H1 (cell line): ENCODE data around the gene WNT7A. TPM values are rescaled to one million over a fixed set of nuclear protein-coding genes. Genes with fewer than 3 reads are reported as not detected.
A peak's percentile ranks its signal among the peaks of the same experiment; 100 is the strongest.

ENCODE experiments used
- CTCF ChIA-PET: fragments of 300-600 bp; sonication (Branson Sonifier 250); formaldehyde crosslinking; loops from one replicate; lab custom pipeline; 2021; ENCODE audit not compliant: partially characterized antibody; lab: Charles Lee
- POLR2A ChIA-PET: fragments of 300-600 bp; sonication (Branson Sonifier 250); formaldehyde crosslinking; loops from one replicate; lab custom pipeline; 2021; ENCODE audit warnings: inconsistent platforms; ENCODE audit not compliant: partially characterized antibody; lab: Charles Lee
- DNase-seq, 2 experiments: peaks; one replicate each; pipeline versions ENCODE4 v3.0.0 to v3.0.0-alpha.2; 2010 to 2022; ENCODE audit warnings: low spot score in 2 of 2, low read depth in 1 of 2, mixed read lengths in 1 of 2
- FAIRE-seq: peaks from 2 replicates; lab custom pipeline; 2011; peaks lifted over from hg19 to GRCh38; lab: Jason Lieb, UNC
- H2AFZ ChIP-seq: 2 replicates; pipeline ENCODE4 v1.8.1; 2012; ENCODE audit warnings: low read length, inconsistent platforms
- H2AK5ac ChIP-seq: 2 replicates; pipeline ENCODE4 v1.6.1; 2013; ENCODE audit warnings: low read depth, low read length
- H2BK120ac ChIP-seq: replicated peaks from 2 replicates; pipeline ENCODE3; 2013; ENCODE audit warnings: low read depth, low read length, inconsistent platforms
- H2BK12ac ChIP-seq: 2 replicates; pipeline ENCODE4 v1.6.1; 2013; ENCODE audit warnings: low read depth, low read length
- H2BK15ac ChIP-seq: 2 replicates; pipeline ENCODE4 v1.6.1; 2013; ENCODE audit warnings: low read length
- H2BK20ac ChIP-seq: 2 replicates; pipeline ENCODE4 v1.6.1; 2013; ENCODE audit warnings: low read length
- H2BK5ac ChIP-seq: 2 replicates; pipeline ENCODE4 v1.6.1; 2013; ENCODE audit warnings: low read depth, low read length
- H3K14ac ChIP-seq: 2 replicates; pipeline ENCODE4 v1.6.1; 2013; ENCODE audit warnings: inconsistent platforms; ENCODE audit not compliant: insufficient read length
- H3K18ac ChIP-seq: 2 replicates; pipeline ENCODE4 v1.6.1; 2013; ENCODE audit warnings: low read length; ENCODE audit errors: extremely low read depth
- H3K23ac ChIP-seq: 2 replicates; pipeline ENCODE4 v1.6.1; 2013; ENCODE audit warnings: inconsistent platforms; ENCODE audit not compliant: insufficient read length
- H3K23me2 ChIP-seq: 2 replicates; pipeline ENCODE4 v1.6.1; 2013; ENCODE audit warnings: low read depth, low read length
- H3K27ac ChIP-seq: 2 replicates; pipeline ENCODE4 v1.6.1; 2011; ENCODE audit warnings: low read depth, low read length, inconsistent platforms
- H3K27me3 ChIP-seq, 4 experiments: replicated peaks in 1 of 4; 1 replicate in 1 of 4; 2 replicates in 3 of 4; pipeline versions ENCODE4 v1.6.1 to v1.8.1; 2011 to 2013; ENCODE audit warnings: low read length in 3 of 4, mild to moderate bottlenecking in 3 of 4, inconsistent platforms in 2 of 4, mixed read lengths in 2 of 4, moderate library complexity in 1 of 4; ENCODE audit not compliant: control insufficient read depth in 3 of 4, insufficient read depth in 3 of 4; ENCODE audit errors: extremely low read depth in 1 of 4
- H3K36me3 ChIP-seq, 4 experiments: 2 replicates each; pipeline versions ENCODE4 v1.6.1 to v1.8.1; 2011 to 2013; ENCODE audit warnings: mild to moderate bottlenecking in 4 of 4, low read length in 3 of 4, moderate library complexity in 2 of 4, control low read depth in 1 of 4, inconsistent platforms in 1 of 4; ENCODE audit not compliant: insufficient read depth in 4 of 4, control insufficient read depth in 2 of 4
- H3K4ac ChIP-seq: replicated peaks from 2 replicates; pipeline ENCODE3; 2013; ENCODE audit warnings: low read length, low read depth, mixed read lengths, inconsistent platforms; ENCODE audit not compliant: insufficient read length
- H3K4me1 ChIP-seq, 4 experiments: replicated peaks in 1 of 4; 1 replicate in 1 of 4; 2 replicates in 3 of 4; pipeline versions ENCODE4 v1.6.1 to v1.8.1; 2011 to 2013; ENCODE audit warnings: low read length in 3 of 4, inconsistent platforms in 2 of 4, mixed read lengths in 1 of 4; ENCODE audit not compliant: insufficient read depth in 4 of 4, control insufficient read depth in 3 of 4
- H3K4me2 ChIP-seq, 2 experiments: 2 replicates each; pipeline versions ENCODE4 v1.6.1 to v1.8.1; 2011 to 2013; ENCODE audit warnings: low read depth in 2 of 2, low read length in 2 of 2, control low read depth in 1 of 2, inconsistent platforms in 1 of 2, mild to moderate bottlenecking in 1 of 2; ENCODE audit not compliant: insufficient read depth in 1 of 2
- H3K4me3 ChIP-seq, 4 experiments: fragments of 200-600, 300-600 bp in 1 of 4; sonication (generic), shearing (Covaris generic), sonication (Bioruptor Twin) in 1 of 4; 2 replicates each; pipeline versions ENCODE4 v1.5.1 to v1.8.1; 2011 to 2016; ENCODE audit warnings: low read length in 4 of 4, low read depth in 3 of 4, control low read depth in 2 of 4, inconsistent platforms in 2 of 4, mild to moderate bottlenecking in 2 of 4, mixed read lengths in 1 of 4, moderate library complexity in 1 of 4; ENCODE audit not compliant: insufficient read depth in 2 of 4; ENCODE audit errors: extremely low read depth in 1 of 4
- H3K56ac ChIP-seq: replicated peaks from 2 replicates; pipeline ENCODE3; 2013; ENCODE audit warnings: low read depth, mild to moderate bottlenecking, mixed read lengths, low read length, inconsistent platforms; ENCODE audit not compliant: insufficient read length
- H3K79me1 ChIP-seq: 2 replicates; pipeline ENCODE4 v1.6.1; 2013; ENCODE audit warnings: low read depth, low read length, control low read depth
- H3K79me2 ChIP-seq, 2 experiments: 2 replicates each; pipeline versions ENCODE4 v1.6.1 to v1.8.1; 2012 to 2013; ENCODE audit warnings: low read length in 2 of 2, mild to moderate bottlenecking in 2 of 2, inconsistent platforms in 1 of 2; ENCODE audit not compliant: insufficient read depth in 2 of 2, control insufficient read depth in 1 of 2
- H3K9ac ChIP-seq, 4 experiments: replicated peaks in 1 of 4; 1 replicate in 1 of 4; 2 replicates in 3 of 4; pipeline versions ENCODE4 v1.6.1 to v1.8.1; 2011 to 2013; ENCODE audit warnings: low read depth in 3 of 4, low read length in 3 of 4, control low read depth in 2 of 4, mild to moderate bottlenecking in 2 of 4, moderate library complexity in 2 of 4, inconsistent platforms in 1 of 4; ENCODE audit errors: extremely low read depth in 1 of 4
- H3K9me3 ChIP-seq, 2 experiments: 2 replicates each; pipeline versions ENCODE4 v1.6.1 to v1.8.1; 2012 to 2013; ENCODE audit warnings: mild to moderate bottlenecking in 2 of 2, moderate library complexity in 2 of 2, control low read depth in 1 of 2, inconsistent platforms in 1 of 2, low read depth in 1 of 2, low read length in 1 of 2, mixed read lengths in 1 of 2; ENCODE audit not compliant: insufficient read depth in 2 of 2
- H4K20me1 ChIP-seq, 2 experiments: replicated peaks in 1 of 2; 2 replicates each; pipeline versions ENCODE3 to v1.8.1; 2011 to 2013; ENCODE audit warnings: inconsistent platforms in 2 of 2, low read length in 2 of 2, mild to moderate bottlenecking in 1 of 2; ENCODE audit not compliant: insufficient read depth in 2 of 2, control insufficient read depth in 1 of 2
- H4K5ac ChIP-seq: 2 replicates; pipeline ENCODE4 v1.6.1; 2013; ENCODE audit warnings: low read length, low read depth, mixed read lengths, inconsistent platforms; ENCODE audit not compliant: insufficient read length
- H4K8ac ChIP-seq: 2 replicates; pipeline ENCODE4 v1.8.0; 2013; ENCODE audit warnings: mild to moderate bottlenecking, moderate library complexity, low read length, inconsistent platforms; ENCODE audit not compliant: insufficient read depth; ENCODE audit errors: extremely low read depth
- H4K91ac ChIP-seq: replicated peaks from 2 replicates; pipeline ENCODE3; 2013; ENCODE audit warnings: low read length, mixed read lengths, inconsistent platforms; ENCODE audit not compliant: insufficient read length
- CHD1 ChIP-seq: IDR thresholded peaks from 2 replicates; pipeline ENCODE4 v1.6.1; 2012; ENCODE audit warnings: low read depth, low read length, improper control_type of control experiment
- CTBP2 ChIP-seq: IDR thresholded peaks from 2 replicates; pipeline ENCODE4 v1.7.0; 2011; ENCODE audit warnings: borderline replicate concordance, mild to moderate bottlenecking, moderate library complexity, mixed read lengths, low read length; ENCODE audit not compliant: insufficient read depth, insufficient read length
- JUND ChIP-seq: IDR thresholded peaks from 2 replicates; pipeline ENCODE4 v1.6.1; 2011; ENCODE audit warnings: mild to moderate bottlenecking, improper control_type of control experiment, low read length
- KDM1A ChIP-seq: fragments of 200-600, 300-600 bp; sonication (generic); IDR thresholded peaks from 2 replicates; pipeline ENCODE4 v1.7.1; 2016; ENCODE audit warnings: mild to moderate bottlenecking, low read length, borderline replicate concordance
- POLR2A ChIP-seq, 2 experiments: IDR thresholded peaks; 1 replicate in 1 of 2; 2 replicates in 1 of 2; pipeline ENCODE4 v1.6.1; 2011; ENCODE audit warnings: low read depth in 2 of 2, low read length in 2 of 2, mild to moderate bottlenecking in 2 of 2; ENCODE audit errors: control extremely low read depth in 1 of 2
- RAD21 ChIP-seq, 2 experiments: IDR thresholded peaks in 1 of 2; conservative IDR thresholded peaks in 1 of 2; 2 replicates each; pipeline ENCODE4 v1.6.1; 2011; ENCODE audit warnings: low read depth in 2 of 2, low read length in 2 of 2, improper control_type of control experiment in 1 of 2, inconsistent platforms in 1 of 2, mild to moderate bottlenecking in 1 of 2, moderate library complexity in 1 of 2
- SP2 ChIP-seq: IDR thresholded peaks from 2 replicates; pipeline ENCODE4 v1.6.1; 2012; ENCODE audit warnings: mild to moderate bottlenecking, low read length, inconsistent platforms
- TBP ChIP-seq: IDR thresholded peaks from 2 replicates; pipeline ENCODE4 v1.6.1; 2011; ENCODE audit warnings: low read depth, low read length, improper control_type of control experiment
- TEAD4 ChIP-seq: IDR thresholded peaks from 2 replicates; pipeline ENCODE4 v1.6.1; 2012; ENCODE audit warnings: low read depth, low read length, inconsistent platforms, mixed read lengths
- WGBS, 2 experiments: shearing (Covaris generic) in 1 of 2; methylation state at CpG; one replicate each; pipeline versions ENCODE4 v1.1.6 to v1.1.7; 2013 to 2015; ENCODE audit warnings: low lambda C conversion rate in 2 of 2, mixed read lengths in 2 of 2, inconsistent platforms in 1 of 2, low coverage in 1 of 2, missing lambda C conversion rate in 1 of 2; ENCODE audit not compliant: insufficient replicate concordance in 2 of 2, insufficient coverage in 1 of 2, insufficient read length in 1 of 2; ENCODE audit errors: extremely low coverage in 1 of 2, missing lambda C conversion rate in 1 of 2; 5-methylcytosine and 5-hydroxymethylcytosine counted together
- polyA plus RNA-seq, 7 experiments: library from polyadenylated mRNA; depleted of rRNA in 3 of 7; stranded (reverse) in 5 of 7; unstranded in 2 of 7; fragments of >200 nt in 5 of 7; fragments of 200-250 nt in 2 of 7; gene quantifications; 1 replicate in 5 of 7; 2 replicates in 1 of 7; 4 replicates in 1 of 7; pipeline versions ENCODE4 v1.2.1 to v1.2.3, GENCODE V29; 2011 to 2013; ENCODE audit warnings: missing spikeins in 2 of 7, mixed read lengths in 2 of 7
- total RNA-seq: library from RNA; stranded (reverse); fragmentation: NEBNext Ultra II Directional; extraction: Animal tissue kit (Norgen Biotek cat#: 25700); gene quantifications from 2 replicates; pipeline ENCODE4 v1.2.1, GENCODE V29; 2021
- TF ChIP-seq, protein P1 (sequence below): IDR thresholded peaks from 2 replicates; pipeline ENCODE4 v1.6.1; 2012; ENCODE audit warnings: low read length, inconsistent platforms
- TF ChIP-seq, protein P2 (sequence below): IDR thresholded peaks from 2 replicates; pipeline ENCODE4 v1.6.1; 2012; ENCODE audit warnings: inconsistent platforms

WNT7A gene
- total and polyA plus RNA-seq, 2 of the 8 experiments (the other 6 are each of a cell fraction or from before 2014, with no cell fraction given), result 0.02 TPM; not detected in 1

DNA sequence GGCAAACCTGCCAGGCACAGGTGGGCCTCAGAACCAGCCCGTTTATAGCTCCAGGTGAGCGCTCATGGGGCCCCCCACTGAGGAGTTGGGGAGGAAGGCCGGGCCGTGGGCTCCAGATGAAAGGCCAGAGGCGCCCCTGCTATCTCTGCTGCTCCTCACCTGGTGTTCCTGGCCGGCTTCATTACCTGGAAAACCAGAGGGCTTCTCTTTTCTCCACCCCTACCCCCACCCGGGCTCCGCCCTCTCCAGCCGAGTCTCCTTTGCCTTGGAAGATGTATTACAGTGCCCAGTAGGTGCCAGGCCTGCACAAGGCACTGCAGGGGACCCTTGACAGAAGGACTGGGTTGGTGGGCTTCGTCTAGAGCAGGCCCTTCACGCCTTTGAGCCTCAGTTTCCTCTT lies 111.4 kb downstream of the WNT7A start:
- H3K18ac ChIP-seq, result peak overlapping the region; percentile 15; the same call in 1 of the 2 replicates
- H3K79me1 ChIP-seq, result 0 out of 2 replicates have a peak, but pooled peaks cover 2% of the 10 kb centered on the region
- no peak overlapping the region for H2AK5ac ChIP-seq
- H3K79me2 ChIP-seq, result no peaks in the 10 kb centered on the region
- H4K20me1 ChIP-seq, result peaks cover 0 to 1% of the 10 kb centered on the region in 2 experiments
- H3K4ac ChIP-seq, result no peak overlapping the region
- H3K4me1 ChIP-seq, result peaks cover 0 to 10% (median 4%) of the 10 kb centered on the region in 4 experiments; a peak in 5 of 7 replicates
- no peak overlapping the region for H2AFZ ChIP-seq
- POLR2A ChIA-PET, result interaction anchor here (1.1 kb wide), 1 partner anchor 40 kb away, joined by 3 read pairs; no protein-coding TSS in a partner anchor
- no peak overlapping the region for H2BK20ac ChIP-seq
- H3K23ac ChIP-seq, result no peak overlapping the region
- no peak overlapping the region for H3K4me3 ChIP-seq
- H4K8ac ChIP-seq, result no peak overlapping the region
- no peak overlapping the region for H3K14ac ChIP-seq
- FAIRE-seq, result no peak
- H3K36me3 ChIP-seq, result no peaks in the 10 kb centered on the region
- no peak overlapping the region for H2BK5ac ChIP-seq
- no peak overlapping the region for H2BK12ac ChIP-seq
- no peaks in the 10 kb centered on the region for H3K27me3 ChIP-seq
- CTCF ChIA-PET, result interaction anchor here (1.1 to 3.6 kb wide), 5 partner anchors 78 to 116 kb away, joined by 3 to 13 read pairs (median 7); partner anchors contain the start of gene WNT7A
- no peak overlapping the region for H4K91ac ChIP-seq
- H4K5ac ChIP-seq, result no peak overlapping the region
- H2BK120ac ChIP-seq, result no peak overlapping the region
- no peak overlapping the region for H3K4me2 ChIP-seq
- TF ChIP-seq, protein P1, sequence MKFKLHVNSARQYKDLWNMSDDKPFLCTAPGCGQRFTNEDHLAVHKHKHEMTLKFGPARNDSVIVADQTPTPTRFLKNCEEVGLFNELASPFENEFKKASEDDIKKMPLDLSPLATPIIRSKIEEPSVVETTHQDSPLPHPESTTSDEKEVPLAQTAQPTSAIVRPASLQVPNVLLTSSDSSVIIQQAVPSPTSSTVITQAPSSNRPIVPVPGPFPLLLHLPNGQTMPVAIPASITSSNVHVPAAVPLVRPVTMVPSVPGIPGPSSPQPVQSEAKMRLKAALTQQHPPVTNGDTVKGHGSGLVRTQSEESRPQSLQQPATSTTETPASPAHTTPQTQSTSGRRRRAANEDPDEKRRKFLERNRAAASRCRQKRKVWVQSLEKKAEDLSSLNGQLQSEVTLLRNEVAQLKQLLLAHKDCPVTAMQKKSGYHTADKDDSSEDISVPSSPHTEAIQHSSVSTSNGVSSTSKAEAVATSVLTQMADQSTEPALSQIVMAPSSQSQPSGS, result no peak
- no peak for TF ChIP-seq KDM1A
- no peak for TF ChIP-seq POLR2A (IDR thresholded peaks at IDR 0.05; ENCODE audit: control extremely low read depth in 1 of 2, low read depth in 2 of 2, low read length in 2 of 2)
- no peak for TF ChIP-seq CTBP2
- no peak for TF ChIP-seq CHD1
- TF ChIP-seq, protein P2, sequence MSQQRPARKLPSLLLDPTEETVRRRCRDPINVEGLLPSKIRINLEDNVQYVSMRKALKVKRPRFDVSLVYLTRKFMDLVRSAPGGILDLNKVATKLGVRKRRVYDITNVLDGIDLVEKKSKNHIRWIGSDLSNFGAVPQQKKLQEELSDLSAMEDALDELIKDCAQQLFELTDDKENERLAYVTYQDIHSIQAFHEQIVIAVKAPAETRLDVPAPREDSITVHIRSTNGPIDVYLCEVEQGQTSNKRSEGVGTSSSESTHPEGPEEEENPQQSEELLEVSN, result no peak
- no peak for TF ChIP-seq TBP
- no peak for TF ChIP-seq JUND
- TF ChIP-seq SP2, result no peak
- no peak; a peak in 1 of 4 replicates for TF ChIP-seq RAD21 (IDR thresholded peaks at IDR 0.05 in 1 of 2, conservative IDR thresholded peaks at IDR 0.05 in 1 of 2; ENCODE audit: low read depth in 2 of 2, low read length in 2 of 2)
- no peak for TF ChIP-seq TEAD4
- no peaks in the 10 kb centered on the region for H3K9me3 ChIP-seq
- no peak overlapping the region for H3K27ac ChIP-seq
- no peak overlapping the region for H2BK15ac ChIP-seq
- DNase-seq, result no peak
- no peak overlapping the region for H3K9ac ChIP-seq
- 87% methylated on average over 11 of the region's 11 CpGs; no CpG with 5 or more reads in 1 of the 2 experiments for WGBS, 2 experiments
- no peaks in the 10 kb centered on the region for H3K23me2 ChIP-seq
- H3K56ac ChIP-seq, result no peak overlapping the region
